ENCODE data around the gene PAM. TPM values are rescaled to one million over a fixed set of nuclear protein-coding genes. Genes with fewer than 3 reads are reported as not detected.

The PAM gene
- total RNA-seq, 1 donor from 2014 or later, result 135 TPM

- no peak overlapping the region for H3K4me3 Mint-ChIP-seq
- H3K9me3 Mint-ChIP-seq, result no peaks in the 10 kb centered on the region
- H3K27me3 Mint-ChIP-seq, result no peaks in the 10 kb centered on the region
- no peak overlapping the region for H3K27ac Mint-ChIP-seq
- H3K36me3 Mint-ChIP-seq, result peaks cover 3% of the 10 kb centered on the region
- DNase-seq (ENCODE audit: extremely low spot score, unreplicated experiment), result no peak
- H3K4me1 Mint-ChIP-seq (ENCODE audit: unreplicated experiment), result no peaks in the 10 kb centered on the region
- TF ChIP-seq CTCF (conservative IDR thresholded peaks at IDR 0.05), result no peak
Observed at GRCh38 chr5:102889033-102889432, 133.9 kb downstream of the PAM start.

GRCh38 chr5:102890133-102890532 is 135.0 kb downstream of the PAM start:
- H3K27ac Mint-ChIP-seq, result no peak overlapping the region
- no peaks in the 10 kb centered on the region for H3K4me1 Mint-ChIP-seq (ENCODE audit: unreplicated experiment)
- TF ChIP-seq CTCF (conservative IDR thresholded peaks at IDR 0.05), result no peak
- H3K9me3 Mint-ChIP-seq, result no peaks in the 10 kb centered on the region
- H3K27me3 Mint-ChIP-seq, result no peaks in the 10 kb centered on the region
- peaks cover 3% of the 10 kb centered on the region for H3K36me3 Mint-ChIP-seq
- DNase-seq (ENCODE audit: extremely low spot score, unreplicated experiment), result no peak
- H3K4me3 Mint-ChIP-seq, result no peak overlapping the region

DNA sequence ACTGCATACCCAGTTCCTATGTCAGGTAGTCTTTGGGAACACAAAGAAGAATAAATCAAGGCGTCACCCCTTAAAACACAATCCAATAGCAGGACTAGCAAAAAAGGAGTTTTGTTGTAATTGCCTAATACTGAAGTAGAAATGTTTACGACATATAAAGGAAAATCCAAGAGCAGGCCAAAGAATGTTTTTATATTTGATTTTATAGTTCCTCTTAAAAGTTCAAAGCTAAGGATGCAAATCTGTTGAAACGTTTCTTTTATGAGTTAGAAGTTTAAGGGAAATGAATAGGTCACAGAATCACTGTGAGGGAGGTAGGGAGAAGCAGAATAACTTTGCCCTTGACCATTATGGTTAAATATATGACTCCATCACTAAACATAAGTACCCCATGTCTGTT is 136.1 kb downstream of the PAM start:
- H3K27me3 Mint-ChIP-seq, result no peaks in the 10 kb centered on the region
- H3K36me3 Mint-ChIP-seq, result peaks cover 3% of the 10 kb centered on the region
- H3K4me1 Mint-ChIP-seq (ENCODE audit: unreplicated experiment), result no peaks in the 10 kb centered on the region
- no peak for TF ChIP-seq CTCF (conservative IDR thresholded peaks at IDR 0.05)
- no peak for DNase-seq (ENCODE audit: extremely low spot score, unreplicated experiment)
- H3K9me3 Mint-ChIP-seq, result no peaks in the 10 kb centered on the region
- no peak overlapping the region for H3K4me3 Mint-ChIP-seq
- H3K27ac Mint-ChIP-seq, result no peak overlapping the region

- no peak for DNase-seq (ENCODE audit: extremely low spot score, unreplicated experiment)
- Mint-ChIP-seq H3K4me3 (no peak overlapping the region), H3K27ac (no peak overlapping the region), H3K27me3 (no peaks in the 10 kb centered on the region), H3K4me1 (ENCODE audit: unreplicated experiment) (no peaks in the 10 kb centered on the region), H3K9me3 (no peaks in the 10 kb centered on the region), H3K36me3 (no peaks in the 10 kb centered on the region)
- TF ChIP-seq CTCF (conservative IDR thresholded peaks at IDR 0.05), result no peak
Observed at GRCh38 chr5:102893942-102894341, 138.8 kb downstream of the PAM start.

GRCh38 chr5:102895234-102895633 is 140.1 kb downstream of the PAM start:
- TF ChIP-seq CTCF (conservative IDR thresholded peaks at IDR 0.05), result no peak
- DNase-seq (ENCODE audit: extremely low spot score, unreplicated experiment), result no peak
- Mint-ChIP-seq H3K4me1 (ENCODE audit: unreplicated experiment) (no peaks in the 10 kb centered on the region), H3K36me3 (no peaks in the 10 kb centered on the region), H3K4me3 (no peak overlapping the region), H3K9me3 (no peaks in the 10 kb centered on the region), H3K27me3 (no peaks in the 10 kb centered on the region), H3K27ac (no peak overlapping the region)

DNA sequence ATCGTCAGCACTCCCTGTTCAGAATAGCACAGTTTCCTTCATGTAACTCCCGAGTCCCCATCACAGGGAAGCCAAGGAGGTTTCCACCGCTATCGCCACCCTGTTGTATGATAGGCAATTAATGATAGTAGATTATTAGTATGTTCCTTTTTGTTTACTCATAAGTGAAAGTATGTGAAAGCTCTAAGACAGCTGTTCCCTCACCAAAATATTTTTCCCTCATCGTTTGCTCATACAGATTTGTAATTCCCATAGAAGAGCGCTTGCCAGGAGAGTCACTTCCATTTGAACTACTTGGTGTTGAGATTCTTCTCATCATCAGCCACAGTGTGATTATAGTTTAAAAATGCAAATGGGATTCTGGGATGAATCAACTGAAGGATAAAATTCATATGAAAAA is 140.9 kb downstream of the PAM start:
- TF ChIP-seq CTCF (conservative IDR thresholded peaks at IDR 0.05), result no peak
- DNase-seq (ENCODE audit: extremely low spot score, unreplicated experiment), result no peak
- no peak overlapping the region for H3K27ac Mint-ChIP-seq
- H3K4me3 Mint-ChIP-seq, result no peak overlapping the region
- H3K4me1 Mint-ChIP-seq (ENCODE audit: unreplicated experiment), result no peaks in the 10 kb centered on the region
- H3K9me3 Mint-ChIP-seq, result no peaks in the 10 kb centered on the region
- H3K27me3 Mint-ChIP-seq, result no peaks in the 10 kb centered on the region
- H3K36me3 Mint-ChIP-seq, result no peaks in the 10 kb centered on the region
